ENCODE data around the gene ZBTB7C. TPM values are rescaled to one million over a fixed set of nuclear protein-coding genes. Genes with fewer than 3 reads are reported as not detected.

The ZBTB7C gene
- total RNA-seq, 2 experiments from 2014 or later = not detected

- no peaks in the 10 kb centered on the region for H4K20me1 ChIP-seq (ENCODE audit: insufficient read depth, low read length)
- TF ChIP-seq CTCF (conservative IDR thresholded peaks at IDR 0.05; ENCODE audit: low read length) (no peak), EZH2phosphoT487 (IDR thresholded peaks at IDR 0.05; ENCODE audit: borderline replicate concordance, low read depth, low read length) (no peak)
- DNase-seq (ENCODE audit: low spot score) = no peak
- no peak overlapping the region for H3K27ac ChIP-seq (ENCODE audit: low read depth, low read length, poor library complexity, severe bottlenecking)
- CTCF ChIA-PET (ENCODE audit: unreplicated experiment) = no interaction called here
- H2AFZ ChIP-seq (ENCODE audit: low read length) = no peak overlapping the region
- no peaks in the 10 kb centered on the region for H3K9me2 ChIP-seq (ENCODE audit: insufficient read depth, low read length)
- H3K9me3 ChIP-seq (ENCODE audit: low read length) = no peaks in the 10 kb centered on the region
- intact Hi-C loops (cut with micrococcal nuclease; ENCODE audit: unreplicated experiment) = no loop called here
- BruUV-seq (replicated peaks) = no TSS peak
- no peak overlapping the region for H3K4me3 ChIP-seq (ENCODE audit: low read depth, low read length, poor library complexity, severe bottlenecking)
- no peaks in the 10 kb centered on the region for H3K4me1 ChIP-seq (ENCODE audit: insufficient read depth, low read length, poor library complexity, severe bottlenecking)
- no peaks in the 10 kb centered on the region for H3K36me3 ChIP-seq (ENCODE audit: insufficient read depth, low read length)
- no peak overlapping the region for H3K4me2 ChIP-seq (ENCODE audit: low read length)
- POLR2A ChIA-PET = no interaction called here
- no peaks in the 10 kb centered on the region for H3K79me2 ChIP-seq (ENCODE audit: insufficient read depth, low read depth, low read length)
Measured at GRCh38 chr18:48074929-48075706, 334.1 kb downstream of the ZBTB7C start.

- Histone ChIP-seq H3K4me1 (ENCODE audit: insufficient read depth, low read length, poor library complexity, severe bottlenecking) (no peaks in the 10 kb centered on the region), H2AFZ (ENCODE audit: low read length) (no peak overlapping the region), H3K79me2 (ENCODE audit: insufficient read depth, low read depth, low read length) (no peaks in the 10 kb centered on the region), H3K36me3 (ENCODE audit: insufficient read depth, low read length) (no peaks in the 10 kb centered on the region), H3K4me3 (ENCODE audit: low read depth, low read length, poor library complexity, severe bottlenecking) (no peak overlapping the region), H3K9me2 (ENCODE audit: insufficient read depth, low read length) (no peaks in the 10 kb centered on the region), H3K4me2 (ENCODE audit: low read length) (no peak overlapping the region), H3K27ac (ENCODE audit: low read depth, low read length, poor library complexity, severe bottlenecking) (no peak overlapping the region), H3K9me3 (ENCODE audit: low read length) (no peaks in the 10 kb centered on the region), H4K20me1 (ENCODE audit: insufficient read depth, low read length) (no peaks in the 10 kb centered on the region)
- ChIA-PET CTCF (ENCODE audit: unreplicated experiment) (no interaction called here), POLR2A (interaction anchor here (0.6 to 0.7 kb wide), 2 partner anchors 1355 to 1690 kb away, joined by 3 read pairs; no protein-coding TSS in a partner anchor)
- intact Hi-C loops (cut with micrococcal nuclease; ENCODE audit: unreplicated experiment) = no loop called here
- BruUV-seq (replicated peaks) = no TSS peak
- DNase-seq (ENCODE audit: low spot score) = no peak
- no peak for TF ChIP-seq EZH2phosphoT487 (IDR thresholded peaks at IDR 0.05; ENCODE audit: borderline replicate concordance, low read depth, low read length)
Measured at GRCh38 chr18:48073211-48073930, 335.8 kb downstream of the ZBTB7C start.

- no peaks in the 10 kb centered on the region for H3K4me1 ChIP-seq (ENCODE audit: insufficient read depth, low read length, poor library complexity, severe bottlenecking)
- intact Hi-C loops (cut with micrococcal nuclease; ENCODE audit: unreplicated experiment) = no loop called here
- no peak overlapping the region for H2AFZ ChIP-seq (ENCODE audit: low read length)
- no peak overlapping the region for H3K27ac ChIP-seq (ENCODE audit: low read depth, low read length, poor library complexity, severe bottlenecking)
- H3K4me3 ChIP-seq (ENCODE audit: low read depth, low read length, poor library complexity, severe bottlenecking) = no peak overlapping the region
- H3K9me2 ChIP-seq (ENCODE audit: insufficient read depth, low read length) = no peaks in the 10 kb centered on the region
- H3K36me3 ChIP-seq (ENCODE audit: insufficient read depth, low read length) = no peaks in the 10 kb centered on the region
- BruUV-seq (replicated peaks) = no TSS peak
- no peaks in the 10 kb centered on the region for H3K9me3 ChIP-seq (ENCODE audit: low read length)
- no peaks in the 10 kb centered on the region for H4K20me1 ChIP-seq (ENCODE audit: insufficient read depth, low read length)
- TF ChIP-seq CTCF (conservative IDR thresholded peaks at IDR 0.05; ENCODE audit: low read length) (no peak), EZH2phosphoT487 (IDR thresholded peaks at IDR 0.05; ENCODE audit: borderline replicate concordance, low read depth, low read length) (no peak)
- H3K79me2 ChIP-seq (ENCODE audit: insufficient read depth, low read depth, low read length) = no peaks in the 10 kb centered on the region
- CTCF ChIA-PET (ENCODE audit: unreplicated experiment) = no interaction called here
- no peak for DNase-seq (ENCODE audit: low spot score)
- no peak overlapping the region for H3K4me2 ChIP-seq (ENCODE audit: low read length)
- POLR2A ChIA-PET = no interaction called here
Measured at GRCh38 chr18:48072428-48073204, 336.6 kb downstream of the ZBTB7C start.

All from OCI-LY7 (cell line).